Esophagus squamous epithelium (tissue), 4 donors: Measurements from ENCODE around the gene CDK13.

Experiments used
- CTCF ChIP-seq, 6 experiments: fragments of 450-650 bp in 4 of 6; fragments of 200-600 bp in 2 of 6; sonication (generic) in 2 of 6; IDR thresholded peaks; one replicate each; pipeline ENCODE4 v1.5.1; 2016 to 2019; ENCODE audit warnings: antibody characterized with exemption in 6 of 6, mild to moderate bottlenecking in 4 of 6, moderate library complexity in 4 of 6
- POLR2A ChIP-seq, 4 donors: fragments of 450-650 bp; IDR thresholded peaks; one replicate each; pipeline ENCODE4 v1.6.1; 2017; ENCODE audit warnings: antibody characterized with exemption in 4 of 4, mild to moderate bottlenecking in 4 of 4, moderate library complexity in 3 of 4

- TF ChIP-seq CTCF (IDR thresholded peaks at IDR 0.05): no peak
- no peak for TF ChIP-seq POLR2A (IDR thresholded peaks at IDR 0.05)
These were observed 23.9 kb upstream of the CDK13 start for GRCh38 chr7:39926111-39926510.
